GM12864 (cell line): ENCODE data around the gene NR6A1.

ENCODE experiments used
- DNase-seq: peaks from one replicate; pipeline ENCODE4 v3.0.0-alpha.2; 2011; ENCODE audit warnings: low read depth
- H3K4me3 ChIP-seq: 2 replicates; pipeline ENCODE4 v1.5.1; 2011; ENCODE audit warnings: mild to moderate bottlenecking, low read depth, low read length, control low read depth
- TF ChIP-seq, protein P1 (sequence below): IDR thresholded peaks from 2 replicates; pipeline ENCODE4 v1.5.1; 2011; ENCODE audit warnings: low read depth, mild to moderate bottlenecking, moderate library complexity, low read length, control low read depth, inconsistent platforms; ENCODE audit errors: missing control alignments

Gene NR6A1

DNA sequence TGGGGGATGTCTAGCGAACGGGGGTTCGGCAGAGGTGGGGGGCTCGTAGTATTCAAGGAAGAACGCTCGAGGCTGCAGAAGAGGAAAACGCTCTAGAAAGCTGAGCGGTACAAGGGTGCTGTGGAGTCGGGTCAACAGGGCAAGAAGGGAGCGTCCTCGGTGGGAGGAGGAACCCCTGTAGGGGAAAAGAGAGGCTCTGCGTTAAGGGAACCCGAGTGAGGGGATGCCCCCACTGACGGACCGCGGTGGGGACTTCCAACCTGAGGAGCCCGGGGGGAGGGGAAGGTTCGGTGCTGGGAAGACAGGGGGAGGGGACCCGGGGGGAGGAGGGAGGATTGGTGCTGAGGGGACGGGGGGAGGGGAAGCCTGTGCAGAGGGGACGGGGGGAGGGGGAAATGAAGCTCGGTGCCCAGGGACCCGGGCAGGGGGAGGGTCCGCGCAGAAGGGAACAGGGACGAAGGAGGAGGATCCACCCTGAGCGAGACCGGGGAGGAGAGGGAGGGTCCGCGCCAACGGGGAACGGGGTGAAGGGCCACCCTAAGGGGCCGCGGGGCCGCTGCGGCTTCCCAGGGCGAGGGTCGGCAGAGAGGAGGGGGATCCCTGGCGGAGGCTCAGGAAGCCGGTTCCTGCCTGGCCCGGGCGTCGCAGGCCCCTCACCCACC is 621 bp downstream of the NR6A1 start:
- DNase-seq, result no peak
- H3K4me3 ChIP-seq, result peak overlapping the region; percentile 95
- TF ChIP-seq, protein P1, sequence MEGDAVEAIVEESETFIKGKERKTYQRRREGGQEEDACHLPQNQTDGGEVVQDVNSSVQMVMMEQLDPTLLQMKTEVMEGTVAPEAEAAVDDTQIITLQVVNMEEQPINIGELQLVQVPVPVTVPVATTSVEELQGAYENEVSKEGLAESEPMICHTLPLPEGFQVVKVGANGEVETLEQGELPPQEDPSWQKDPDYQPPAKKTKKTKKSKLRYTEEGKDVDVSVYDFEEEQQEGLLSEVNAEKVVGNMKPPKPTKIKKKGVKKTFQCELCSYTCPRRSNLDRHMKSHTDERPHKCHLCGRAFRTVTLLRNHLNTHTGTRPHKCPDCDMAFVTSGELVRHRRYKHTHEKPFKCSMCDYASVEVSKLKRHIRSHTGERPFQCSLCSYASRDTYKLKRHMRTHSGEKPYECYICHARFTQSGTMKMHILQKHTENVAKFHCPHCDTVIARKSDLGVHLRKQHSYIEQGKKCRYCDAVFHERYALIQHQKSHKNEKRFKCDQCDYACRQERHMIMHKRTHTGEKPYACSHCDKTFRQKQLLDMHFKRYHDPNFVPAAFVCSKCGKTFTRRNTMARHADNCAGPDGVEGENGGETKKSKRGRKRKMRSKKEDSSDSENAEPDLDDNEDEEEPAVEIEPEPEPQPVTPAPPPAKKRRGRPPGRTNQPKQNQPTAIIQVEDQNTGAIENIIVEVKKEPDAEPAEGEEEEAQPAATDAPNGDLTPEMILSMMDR, result no peak

DNA sequence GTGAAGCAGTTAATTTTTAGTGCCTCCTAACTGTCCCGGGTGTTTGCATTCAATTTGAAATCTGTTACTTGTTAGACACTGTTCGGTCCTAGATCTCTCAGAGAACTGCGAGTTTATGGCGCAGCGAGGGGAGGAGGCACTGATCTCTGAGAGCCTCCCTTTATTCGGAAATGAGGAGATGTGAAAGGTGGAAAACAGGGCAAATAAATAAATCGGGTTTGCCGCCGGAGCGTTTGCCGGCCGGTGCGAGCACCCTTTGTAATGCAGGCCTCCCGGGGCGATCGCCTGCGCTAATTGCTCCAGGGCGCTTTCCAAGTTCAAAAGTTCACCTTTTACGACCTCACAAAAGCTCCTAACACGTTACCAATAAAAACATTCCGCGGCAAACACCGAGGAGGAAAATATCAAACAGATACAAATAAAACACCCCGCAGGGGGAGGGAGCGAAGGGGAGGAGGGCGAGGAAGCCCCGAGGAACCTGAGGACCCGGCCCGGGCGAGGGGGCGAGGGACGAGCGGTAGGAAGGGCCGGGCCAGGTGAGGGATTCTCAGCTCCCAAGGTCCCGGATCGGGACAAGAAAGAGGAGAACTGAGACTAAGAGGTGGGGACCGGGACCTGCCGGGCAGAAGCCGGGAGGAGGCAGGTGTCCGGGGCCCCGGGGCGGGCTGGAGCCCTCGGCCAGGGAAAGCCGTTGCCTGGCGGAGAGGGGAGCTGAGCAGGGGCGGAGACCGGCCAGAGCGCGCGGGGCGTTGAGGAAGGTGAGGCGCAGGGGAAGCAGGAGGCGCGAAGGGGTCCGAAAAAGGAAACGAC is 1.4 kb downstream of the NR6A1 start:
- H3K4me3 ChIP-seq, result peak overlapping the region; percentile 95
- no peak for DNase-seq
- TF ChIP-seq, protein P1, result no peak

DNA sequence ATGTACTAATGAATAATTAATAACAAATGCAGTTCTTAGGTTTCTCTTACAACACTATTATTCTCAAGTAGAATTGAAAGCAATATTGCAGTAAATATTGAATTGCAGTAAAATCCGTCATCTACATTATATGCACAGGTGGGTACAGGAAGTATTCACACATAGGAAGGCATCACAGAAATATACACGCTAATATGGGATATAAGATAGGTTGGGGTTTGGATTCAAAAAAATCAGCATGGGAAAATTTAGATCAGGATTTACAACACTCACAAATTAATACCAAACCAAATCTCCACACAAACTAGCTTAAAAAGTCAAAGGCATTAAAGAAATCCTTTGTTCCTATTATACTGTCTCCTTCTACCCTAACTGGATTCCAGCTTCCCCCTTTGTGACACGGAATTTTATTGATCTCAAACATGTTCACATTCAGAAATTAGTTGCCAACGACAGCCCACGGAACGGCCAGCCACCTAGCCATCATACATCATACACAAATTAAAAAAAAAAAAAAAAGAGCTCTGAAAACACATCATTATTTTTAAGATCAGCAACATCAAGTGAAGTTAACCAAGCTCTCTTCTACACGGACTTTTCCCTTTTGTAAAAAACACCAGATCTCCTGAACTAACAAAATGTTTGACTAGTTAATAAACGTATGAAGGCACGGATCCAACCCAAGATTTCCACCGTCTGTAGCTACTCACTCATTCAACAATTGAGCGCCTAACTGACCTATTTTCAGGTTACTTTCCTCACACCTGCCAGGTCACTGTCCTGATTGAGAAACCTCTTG is 2.2 kb downstream of the NR6A1 start:
- TF ChIP-seq, protein P1, result no peak
- DNase-seq, result no peak
- peak overlapping the region; percentile 95 for H3K4me3 ChIP-seq

DNA sequence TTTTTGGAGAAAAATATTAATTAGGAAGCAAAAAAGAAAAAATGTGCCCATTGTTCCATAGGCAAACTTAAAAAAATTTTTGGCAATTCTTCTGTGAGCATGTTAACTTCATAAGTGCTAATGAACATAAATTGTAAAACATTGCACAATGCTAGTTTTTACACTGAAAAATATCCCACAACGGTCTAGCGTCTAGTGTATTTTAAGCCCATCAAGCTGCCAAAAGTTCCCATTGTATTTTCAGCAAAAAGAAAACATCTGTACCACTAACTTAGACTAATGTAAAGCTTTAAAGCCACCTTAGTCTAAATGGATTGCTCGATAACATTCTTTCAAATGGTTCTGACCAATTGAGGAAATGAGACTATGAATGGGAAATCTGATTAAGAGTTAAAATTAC is 2.8 kb downstream of the NR6A1 start:
- H3K4me3 ChIP-seq, result no peak overlapping the region
- TF ChIP-seq, protein P1, result no peak
- DNase-seq, result no peak

DNA sequence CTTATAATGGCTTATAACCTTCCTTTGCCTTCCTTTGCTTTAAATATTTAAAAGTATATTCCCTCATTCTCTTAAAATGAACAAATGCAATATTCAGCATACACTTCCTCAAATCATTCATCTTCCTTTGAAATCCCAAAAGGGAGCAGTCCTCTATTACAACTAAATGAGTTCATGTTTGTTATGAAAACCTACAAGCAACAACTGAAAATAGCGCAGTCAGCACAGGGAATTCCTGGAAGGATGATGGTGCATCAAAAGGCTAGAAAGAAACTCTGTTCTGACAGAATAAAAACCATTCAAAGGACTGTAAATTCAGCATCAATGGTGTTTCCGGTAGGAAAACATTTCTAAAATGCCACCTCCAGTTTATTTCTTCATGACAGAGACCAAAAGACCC is 3.3 kb downstream of the NR6A1 start:
- H3K4me3 ChIP-seq, result no peak overlapping the region
- TF ChIP-seq, protein P1, result no peak
- no peak for DNase-seq

DNA sequence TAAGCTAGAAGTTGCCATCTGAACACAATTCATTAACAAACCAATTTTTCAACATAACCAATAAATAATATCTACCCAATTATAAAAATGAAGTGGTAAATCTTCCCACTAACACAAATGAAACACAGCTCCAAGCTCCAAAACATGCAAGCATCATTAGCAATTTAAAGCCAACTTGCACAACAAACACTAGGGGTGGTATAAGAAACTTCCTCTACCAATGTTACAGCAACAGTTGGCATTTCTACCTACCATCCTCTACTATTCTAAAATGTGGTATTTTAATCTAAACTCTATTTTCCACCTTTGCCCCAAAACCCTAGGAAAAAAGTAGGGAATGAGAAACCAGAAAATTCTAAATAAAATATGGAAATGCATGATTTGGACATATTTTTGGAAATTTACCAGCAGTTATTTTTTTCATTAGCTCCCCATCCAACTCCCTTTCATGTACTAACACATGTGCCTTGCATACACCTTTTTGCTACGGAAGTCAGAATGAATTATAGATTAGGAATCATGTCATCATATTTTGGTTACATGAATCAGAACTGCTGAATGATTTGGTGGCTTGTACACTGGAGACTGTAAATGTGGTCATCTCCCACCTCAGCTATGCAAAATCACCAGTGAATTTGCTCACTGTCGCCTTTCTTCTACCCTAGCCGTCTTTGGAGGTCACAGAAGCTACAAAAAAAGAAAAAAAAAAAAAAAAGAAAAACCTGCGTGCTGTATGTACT is 4.1 kb downstream of the NR6A1 start:
- no peak overlapping the region for H3K4me3 ChIP-seq
- DNase-seq, result no peak
- TF ChIP-seq, protein P1, result peak; percentile 45
